ENCODE data around the gene PER1. TPM values are rescaled to one million over a fixed set of nuclear protein-coding genes. Genes with fewer than 3 reads are reported as not detected.
A peak's percentile ranks its signal among the peaks of the same experiment; 100 is the strongest.

Gene PER1
- total and polyA plus RNA-seq, 10 of the 15 experiments (the other 5 are each of a cell fraction or from before 2014, with no cell fraction given), result 0.02 to 25.1 (median 5.4) TPM

- TF ChIP-seq EP300 (IDR thresholded peaks at IDR 0.05; ENCODE audit: borderline replicate concordance in 1 of 2, control insufficient read depth in 1 of 2, low read depth in 2 of 2, low read length in 2 of 2), result peak in 1 of 2 experiments; percentile 26; a peak in 1 of 4 replicates
- peak; percentile 13; the same call in 1 of the 2 replicates for TF ChIP-seq SMARCA5 (IDR thresholded peaks at IDR 0.05)
- no peak for TF ChIP-seq PRDM15 (CRISPR knock-in tag; IDR thresholded peaks at IDR 0.05)
- TF ChIP-seq TCF12 (IDR thresholded peaks at IDR 0.05; ENCODE audit: low read depth, low read length), result no peak
- TF ChIP-seq CHD2 (IDR thresholded peaks at IDR 0.05; ENCODE audit: borderline replicate concordance, low read depth, low read length), result no peak
- TF ChIP-seq ZBTB11 (CRISPR knock-in tag; IDR thresholded peaks at IDR 0.05), result no peak
- TF ChIP-seq POLR2A (IDR thresholded peaks at IDR 0.05; ENCODE audit: low read depth, low read length), result 0 out of 2 replicates have a peak, but pooled peaks have one; percentile 38
- TF ChIP-seq NBN (IDR thresholded peaks at IDR 0.05), result peak; percentile 55; the same call in 1 of the 2 replicates
- TF ChIP-seq TCF7 (IDR thresholded peaks at IDR 0.05; ENCODE audit: borderline replicate concordance), result no peak
- TF ChIP-seq SKIL (IDR thresholded peaks at IDR 0.05; ENCODE audit: low read depth, poor library complexity, severe bottlenecking), result no peak
- TF ChIP-seq MTA2 (IDR thresholded peaks at IDR 0.05; ENCODE audit: low read depth), result no peak; the same call in 1 of the 2 replicates
- 0 out of 2 replicates have a peak, but pooled peaks have one; percentile 18 for TF ChIP-seq MXI1 (IDR thresholded peaks at IDR 0.05; ENCODE audit: low read depth, low read length)
- TF ChIP-seq MYB (IDR thresholded peaks at IDR 0.05; ENCODE audit: borderline replicate concordance, low read depth, low read length), result no peak
- peak; percentile 54; the same call in 1 of the 2 replicates for TF ChIP-seq ZNF217 (IDR thresholded peaks at IDR 0.05)
- TF ChIP-seq NFYA (IDR thresholded peaks at IDR 0.05; ENCODE audit: borderline replicate concordance, low read depth, low read length), result no peak
- TF ChIP-seq SREBF2 (IDR thresholded peaks at IDR 0.05; ENCODE audit: low read length), result peak; percentile 87
- TF ChIP-seq CHD1 (IDR thresholded peaks at IDR 0.05; ENCODE audit: low read depth, low read length), result peak; percentile 85; the same call in 1 of the 2 replicates
- no peak for TF ChIP-seq BHLHE40 (IDR thresholded peaks at IDR 0.05; ENCODE audit: borderline replicate concordance in 1 of 2, low read depth in 2 of 2, low read length in 1 of 2)
- no peak for TF ChIP-seq BACH1 (IDR thresholded peaks at IDR 0.05; ENCODE audit: borderline replicate concordance)
- TF ChIP-seq SP1 (IDR thresholded peaks at IDR 0.05; ENCODE audit: low read depth, low read length), result no peak
These were observed 31.4 kb downstream of the PER1 start (continued) for GRCh38 chr17:8120520-8121406.
